ENCODE measurements around the gene CEACAM19. TPM values are rescaled to one million over a fixed set of nuclear protein-coding genes. Genes with fewer than 3 reads are reported as not detected.
"Not testable (repeated sequence)": the region's sequence is repeated elsewhere in the genome, so short reads cannot be mapped to it uniquely, and the experiment has no call there.

CEACAM19 gene
- total RNA-seq, 2 donors from 2014 or later = 3.4 to 6.2 TPM

GRCh38 chr19:44706506-44707236 lies 35.4 kb downstream of the CEACAM19 start:
- H3K36me3 ChIP-seq = no peaks in the 10 kb centered on the region
- no peaks in the 10 kb centered on the region for H3K4me1 ChIP-seq (ENCODE audit: control insufficient read depth in 1 of 2, low read depth in 2 of 2)
- no peak overlapping the region for H3K4me3 ChIP-seq
- TF ChIP-seq, protein P1, sequence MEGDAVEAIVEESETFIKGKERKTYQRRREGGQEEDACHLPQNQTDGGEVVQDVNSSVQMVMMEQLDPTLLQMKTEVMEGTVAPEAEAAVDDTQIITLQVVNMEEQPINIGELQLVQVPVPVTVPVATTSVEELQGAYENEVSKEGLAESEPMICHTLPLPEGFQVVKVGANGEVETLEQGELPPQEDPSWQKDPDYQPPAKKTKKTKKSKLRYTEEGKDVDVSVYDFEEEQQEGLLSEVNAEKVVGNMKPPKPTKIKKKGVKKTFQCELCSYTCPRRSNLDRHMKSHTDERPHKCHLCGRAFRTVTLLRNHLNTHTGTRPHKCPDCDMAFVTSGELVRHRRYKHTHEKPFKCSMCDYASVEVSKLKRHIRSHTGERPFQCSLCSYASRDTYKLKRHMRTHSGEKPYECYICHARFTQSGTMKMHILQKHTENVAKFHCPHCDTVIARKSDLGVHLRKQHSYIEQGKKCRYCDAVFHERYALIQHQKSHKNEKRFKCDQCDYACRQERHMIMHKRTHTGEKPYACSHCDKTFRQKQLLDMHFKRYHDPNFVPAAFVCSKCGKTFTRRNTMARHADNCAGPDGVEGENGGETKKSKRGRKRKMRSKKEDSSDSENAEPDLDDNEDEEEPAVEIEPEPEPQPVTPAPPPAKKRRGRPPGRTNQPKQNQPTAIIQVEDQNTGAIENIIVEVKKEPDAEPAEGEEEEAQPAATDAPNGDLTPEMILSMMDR (IDR thresholded peaks at IDR 0.05) = no peak
- H3K9me3 ChIP-seq = no peaks in the 10 kb centered on the region
- H3K27ac ChIP-seq = no peak overlapping the region
- DNase-seq (ENCODE audit: low spot score) (no peak), ATAC-seq (ENCODE audit: insufficient number of reproducible peaks, low FRiP score, low read depth) (no peak)
- H3K27me3 ChIP-seq (replicated peaks; ENCODE audit: insufficient read depth) = no peaks in the 10 kb centered on the region

DNA sequence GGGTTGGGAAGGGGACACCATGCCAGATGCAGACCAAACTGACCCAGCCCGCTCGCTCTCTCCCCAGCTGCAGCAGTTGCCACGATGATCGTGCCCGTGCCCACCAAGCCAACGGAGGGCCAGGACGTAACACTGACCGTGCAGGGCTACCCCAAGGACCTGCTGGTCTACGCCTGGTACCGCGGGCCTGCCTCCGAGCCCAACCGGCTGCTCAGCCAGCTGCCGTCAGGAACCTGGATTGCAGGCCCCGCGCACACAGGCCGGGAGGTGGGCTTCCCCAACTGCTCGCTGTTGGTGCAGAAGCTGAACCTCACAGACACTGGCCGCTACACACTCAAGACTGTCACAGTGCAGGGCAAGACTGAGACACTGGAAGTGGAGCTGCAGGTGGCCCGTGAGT lies 36.5 kb downstream of the CEACAM19 start:
- TF ChIP-seq, protein P1 (IDR thresholded peaks at IDR 0.05) = no peak
- ATAC-seq (ENCODE audit: insufficient number of reproducible peaks, low FRiP score, low read depth) = no peak

GRCh38 chr19:44708940-44709339 lies 37.7 kb downstream of the CEACAM19 start:
- Histone ChIP-seq H3K36me3 (no peaks in the 10 kb centered on the region), H3K4me1 (ENCODE audit: control insufficient read depth in 1 of 2, low read depth in 2 of 2) (no peaks in the 10 kb centered on the region), H3K4me3 (no peak overlapping the region), H3K27me3 (replicated peaks; ENCODE audit: insufficient read depth) (no peaks in the 10 kb centered on the region), H3K27ac (no peak overlapping the region), H3K9me3 (no peaks in the 10 kb centered on the region)
- no peak for DNase-seq (ENCODE audit: low spot score)
- no peak for ATAC-seq (ENCODE audit: insufficient number of reproducible peaks, low FRiP score, low read depth)
- TF ChIP-seq, protein P1 (IDR thresholded peaks at IDR 0.05) = no peak

More for the DNA sequence above, 36.5 kb downstream of the CEACAM19 start:
- H3K4me3 ChIP-seq = no peak overlapping the region
- no peaks in the 10 kb centered on the region for H3K36me3 ChIP-seq
- H3K4me1 ChIP-seq (ENCODE audit: control insufficient read depth in 1 of 2, low read depth in 2 of 2) = no peaks in the 10 kb centered on the region
- no peaks in the 10 kb centered on the region for H3K9me3 ChIP-seq
- DNase-seq (ENCODE audit: low spot score) = no peak
- no peak overlapping the region for H3K27ac ChIP-seq
- H3K27me3 ChIP-seq (replicated peaks; ENCODE audit: insufficient read depth) = no peaks in the 10 kb centered on the region

DNA sequence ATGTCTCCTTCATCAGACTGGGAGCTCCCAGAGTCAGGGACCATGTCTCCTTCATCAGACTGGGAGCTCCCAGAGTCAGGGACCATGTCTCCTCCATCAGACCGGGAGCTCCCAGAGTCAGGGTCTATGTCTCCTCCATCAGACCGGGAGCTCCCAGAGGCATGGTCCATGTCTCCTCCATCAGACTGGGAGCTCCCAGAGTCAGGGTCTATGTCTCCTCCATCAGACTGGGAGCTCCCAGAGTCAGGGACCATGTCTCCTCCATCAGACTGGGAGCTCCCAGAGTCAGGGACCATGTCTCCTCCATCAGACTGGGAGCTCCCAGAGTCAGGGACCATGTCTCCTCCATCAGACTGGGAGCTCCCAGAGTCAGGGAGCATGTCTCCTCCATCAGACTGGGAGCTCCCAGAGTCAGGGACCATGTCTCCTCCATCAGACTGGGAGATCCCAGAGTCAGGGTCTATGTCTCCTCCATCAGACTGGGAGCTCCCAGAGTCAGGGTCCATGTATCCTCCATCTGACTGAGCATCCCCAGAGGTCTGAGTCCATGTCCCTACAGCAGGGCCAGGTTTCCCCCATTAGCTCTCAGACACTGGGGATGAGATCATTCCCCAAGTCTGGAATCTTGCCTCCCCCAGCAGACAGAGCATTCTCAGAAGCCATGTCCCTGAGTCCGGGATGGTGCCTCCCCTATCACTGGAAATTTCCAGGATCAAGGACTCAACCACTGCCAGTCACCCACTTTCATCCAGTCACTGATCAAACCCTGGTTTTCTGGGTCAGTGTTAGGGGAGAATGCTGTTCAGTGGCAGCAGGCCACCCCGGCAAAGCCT lies 38.4 kb downstream of the CEACAM19 start:
- not testable (repeated sequence) for H3K4me3 ChIP-seq; H3K27me3 ChIP-seq (replicated peaks; ENCODE audit: insufficient read depth); DNase-seq (ENCODE audit: low spot score); ATAC-seq (ENCODE audit: insufficient number of reproducible peaks, low FRiP score, low read depth); H3K9me3 ChIP-seq; H3K4me1 ChIP-seq (ENCODE audit: control insufficient read depth in 1 of 2, low read depth in 2 of 2); H3K36me3 ChIP-seq; H3K27ac ChIP-seq

DNA sequence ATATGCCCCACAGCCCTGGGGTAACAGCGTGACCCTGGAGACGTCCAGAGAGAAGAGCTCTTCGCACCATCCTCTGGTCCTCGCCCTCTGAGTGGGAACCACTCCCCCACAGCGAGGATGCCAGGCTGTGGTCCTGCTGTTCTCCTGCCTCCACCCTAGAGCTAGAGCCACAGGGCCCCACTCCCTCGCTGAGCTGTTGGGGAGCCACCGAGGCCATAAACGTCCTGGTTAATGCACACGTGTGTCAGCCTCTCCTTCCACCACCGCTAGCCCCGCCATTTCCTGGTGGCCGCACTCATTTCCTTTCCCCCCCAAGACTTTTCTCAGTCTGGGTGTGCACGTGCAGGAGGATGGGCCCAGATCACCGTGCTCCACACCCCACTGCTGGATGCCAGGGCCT lies 39.2 kb downstream of the CEACAM19 start:
- no peak overlapping the region for H3K27ac ChIP-seq
- H3K4me1 ChIP-seq (ENCODE audit: control insufficient read depth in 1 of 2, low read depth in 2 of 2) = no peaks in the 10 kb centered on the region
- H3K36me3 ChIP-seq = no peaks in the 10 kb centered on the region
- ATAC-seq (ENCODE audit: insufficient number of reproducible peaks, low FRiP score, low read depth) (no peak), DNase-seq (ENCODE audit: low spot score) (no peak)
- TF ChIP-seq, protein P1 (IDR thresholded peaks at IDR 0.05) = no peak
- no peaks in the 10 kb centered on the region for H3K27me3 ChIP-seq (replicated peaks; ENCODE audit: insufficient read depth)
- H3K9me3 ChIP-seq = no peaks in the 10 kb centered on the region
- no peak overlapping the region for H3K4me3 ChIP-seq

Data from thoracic aorta (tissue), 2 donors.